Uterus (tissue), 2 donors: ENCODE results near the gene PCGF5.

Experiments used
- CTCF ChIP-seq, 4 experiments: fragments of 200-600 bp in 2 of 4; fragments of 450-650 bp in 2 of 4; sonication (generic) in 2 of 4; IDR thresholded peaks; one replicate each; pipeline ENCODE4 v1.5.1; 2016 to 2019; ENCODE audit warnings: antibody characterized with exemption in 4 of 4, mild to moderate bottlenecking in 2 of 4, moderate library complexity in 1 of 4
- POLR2A ChIP-seq, 2 donors: fragments of 450-650 bp; IDR thresholded peaks; one replicate each; pipeline ENCODE4 v1.6.1; 2016; ENCODE audit warnings: antibody characterized with exemption in 2 of 2, mild to moderate bottlenecking in 1 of 2, moderate library complexity in 1 of 2

- TF ChIP-seq CTCF (IDR thresholded peaks at IDR 0.05) = no peak
- TF ChIP-seq POLR2A (IDR thresholded peaks at IDR 0.05) = no peak
Measured at GRCh38 chr10:91309711-91310110, 89.2 kb downstream of the PCGF5 start.
